MM.1S (cell line): ENCODE data around the gene TCF25.
"Not testable (repeated sequence)": the region's sequence is repeated elsewhere in the genome, so short reads cannot be mapped to it uniquely, and the experiment has no call there.

ENCODE experiments used
- DNase-seq: peaks from one replicate; pipeline ENCODE4 v3.0.0-alpha.2; 2015
- H2AFZ ChIP-seq: fragments of 300-600 bp; sonication (generic); 2 replicates; pipeline ENCODE4 v1.6.0; 2016; ENCODE audit warnings: antibody characterized with exemption, low read length
- H3F3A ChIP-seq: fragments of 300-600 bp; sonication (generic); 2 replicates; pipeline ENCODE4 v1.6.1; 2016; ENCODE audit warnings: mild to moderate bottlenecking, antibody characterized with exemption, low read length, moderate library complexity, mixed read lengths; ENCODE audit not compliant: insufficient read depth
- H3K27ac ChIP-seq: fragments of 300-600 bp; sonication (generic); 2 replicates; pipeline ENCODE4 v1.5.1; 2016; ENCODE audit warnings: mild to moderate bottlenecking, low read length
- H3K27me3 ChIP-seq: fragments of 300-600 bp; sonication (generic); replicated peaks from 2 replicates; pipeline ENCODE4 v1.6.0; 2016; ENCODE audit warnings: low read length; ENCODE audit not compliant: insufficient read depth
- H3K36me3 ChIP-seq: fragments of 300-600 bp; sonication (generic); replicated peaks from 2 replicates; pipeline ENCODE4 v1.6.1; 2016; ENCODE audit warnings: mild to moderate bottlenecking, low read length, mixed read lengths; ENCODE audit not compliant: insufficient read depth
- H3K4me1 ChIP-seq: fragments of 300-600 bp; sonication (generic); 2 replicates; pipeline ENCODE4 v1.6.1; 2016; ENCODE audit warnings: low read length, mixed read lengths
- H3K4me2 ChIP-seq: fragments of 300-600 bp; sonication (generic); 2 replicates; pipeline ENCODE4 v1.6.0; 2016; ENCODE audit warnings: low read depth, low read length
- H3K4me3 ChIP-seq: fragments of 300-600 bp; sonication (generic); 2 replicates; pipeline ENCODE4 v1.5.1; 2016; ENCODE audit warnings: low read length, mixed read lengths
- H3K79me2 ChIP-seq: fragments of 300-600 bp; sonication (generic); 2 replicates; pipeline ENCODE4 v1.6.1; 2016; ENCODE audit warnings: mixed run types, low read length, mixed read lengths
- H3K9ac ChIP-seq: fragments of 300-600 bp; sonication (generic); 2 replicates; pipeline ENCODE4 v1.6.1; 2016; ENCODE audit warnings: low read length, mixed read lengths
- H3K9me2 ChIP-seq: fragments of 300-600 bp; sonication (generic); replicated peaks from 2 replicates; pipeline ENCODE4 v1.6.1; 2016; ENCODE audit warnings: mild to moderate bottlenecking, low read length, mixed read lengths; ENCODE audit not compliant: insufficient read depth
- H3K9me3 ChIP-seq: fragments of 300-600 bp; sonication (generic); replicated peaks from 2 replicates; pipeline ENCODE4 v1.6.1; 2016; ENCODE audit warnings: mild to moderate bottlenecking, low read length, mixed read lengths; ENCODE audit not compliant: insufficient read depth
- H4K20me1 ChIP-seq: fragments of 300-600 bp; sonication (generic); 2 replicates; pipeline ENCODE4 v1.6.1; 2016; ENCODE audit warnings: mild to moderate bottlenecking, low read length, moderate library complexity, mixed read lengths; ENCODE audit not compliant: insufficient read depth
- EZH2 ChIP-seq: fragments of 300-600 bp; sonication (generic); optimal IDR thresholded peaks from 2 replicates; pipeline ENCODE3; 2017; ENCODE audit warnings: low read depth, mild to moderate bottlenecking, antibody characterized with exemption, low read length, mixed read lengths
- EZH2phosphoT487 ChIP-seq: fragments of 300-600 bp; sonication (generic); IDR thresholded peaks from 2 replicates; pipeline ENCODE4 v1.6.1; 2018; ENCODE audit warnings: antibody characterized with exemption, low read length
- TF ChIP-seq, protein P1 (sequence below): fragments of 300-600 bp; sonication (generic); IDR thresholded peaks from 2 replicates; pipeline ENCODE4 v1.5.1; 2016; ENCODE audit warnings: antibody characterized with exemption, low read length, mixed read lengths

Gene TCF25

DNA sequence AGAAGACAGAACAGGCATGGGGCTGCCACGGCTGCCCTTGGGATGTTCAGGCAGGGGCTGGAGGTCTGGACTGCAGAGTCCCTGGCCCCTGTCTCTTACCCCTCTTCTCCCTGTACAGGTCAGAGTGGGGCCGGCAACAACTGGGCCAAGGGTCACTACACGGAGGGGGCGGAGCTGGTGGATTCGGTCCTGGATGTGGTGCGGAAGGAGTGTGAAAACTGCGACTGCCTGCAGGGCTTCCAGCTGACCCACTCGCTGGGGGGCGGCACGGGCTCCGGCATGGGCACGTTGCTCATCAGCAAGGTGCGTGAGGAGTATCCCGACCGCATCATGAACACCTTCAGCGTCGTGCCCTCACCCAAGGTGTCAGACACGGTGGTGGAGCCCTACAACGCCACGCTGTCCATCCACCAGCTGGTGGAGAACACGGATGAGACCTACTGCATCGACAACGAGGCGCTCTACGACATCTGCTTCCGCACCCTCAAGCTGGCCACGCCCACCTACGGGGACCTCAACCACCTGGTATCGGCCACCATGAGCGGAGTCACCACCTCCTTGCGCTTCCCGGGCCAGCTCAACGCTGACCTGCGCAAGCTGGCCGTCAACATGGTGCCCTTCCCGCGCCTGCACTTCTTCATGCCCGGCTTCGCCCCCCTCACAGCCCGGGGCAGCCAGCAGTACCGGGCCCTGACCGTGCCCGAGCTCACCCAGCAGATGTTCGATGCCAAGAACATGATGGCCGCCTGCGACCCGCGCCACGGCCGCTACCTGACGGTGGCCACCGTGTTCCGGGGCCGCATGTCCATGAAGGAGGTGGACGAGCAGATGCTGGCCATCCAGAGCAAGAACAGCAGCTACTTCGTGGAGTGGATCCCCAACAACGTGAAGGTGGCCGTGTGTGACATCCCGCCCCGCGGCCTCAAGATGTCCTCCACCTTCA is 61.5 kb downstream of the TCF25 start:
- H3K79me2 ChIP-seq = no peaks in the 10 kb centered on the region
- H3K27ac ChIP-seq = no peak overlapping the region
- H4K20me1 ChIP-seq = no peaks in the 10 kb centered on the region
- no peaks in the 10 kb centered on the region for H3K4me1 ChIP-seq
- no peaks in the 10 kb centered on the region for H3K9me3 ChIP-seq
- no peaks in the 10 kb centered on the region for H3K9me2 ChIP-seq
- H3K4me2 ChIP-seq = no peak overlapping the region
- no peaks in the 10 kb centered on the region for H3K36me3 ChIP-seq
- H3K4me3 ChIP-seq = no peak overlapping the region
- H2AFZ ChIP-seq = no peak overlapping the region
- H3K27me3 ChIP-seq = peaks cover 27% of the 10 kb centered on the region
- no peaks in the 10 kb centered on the region for H3F3A ChIP-seq
- no peak for DNase-seq
- TF ChIP-seq, protein P1, sequence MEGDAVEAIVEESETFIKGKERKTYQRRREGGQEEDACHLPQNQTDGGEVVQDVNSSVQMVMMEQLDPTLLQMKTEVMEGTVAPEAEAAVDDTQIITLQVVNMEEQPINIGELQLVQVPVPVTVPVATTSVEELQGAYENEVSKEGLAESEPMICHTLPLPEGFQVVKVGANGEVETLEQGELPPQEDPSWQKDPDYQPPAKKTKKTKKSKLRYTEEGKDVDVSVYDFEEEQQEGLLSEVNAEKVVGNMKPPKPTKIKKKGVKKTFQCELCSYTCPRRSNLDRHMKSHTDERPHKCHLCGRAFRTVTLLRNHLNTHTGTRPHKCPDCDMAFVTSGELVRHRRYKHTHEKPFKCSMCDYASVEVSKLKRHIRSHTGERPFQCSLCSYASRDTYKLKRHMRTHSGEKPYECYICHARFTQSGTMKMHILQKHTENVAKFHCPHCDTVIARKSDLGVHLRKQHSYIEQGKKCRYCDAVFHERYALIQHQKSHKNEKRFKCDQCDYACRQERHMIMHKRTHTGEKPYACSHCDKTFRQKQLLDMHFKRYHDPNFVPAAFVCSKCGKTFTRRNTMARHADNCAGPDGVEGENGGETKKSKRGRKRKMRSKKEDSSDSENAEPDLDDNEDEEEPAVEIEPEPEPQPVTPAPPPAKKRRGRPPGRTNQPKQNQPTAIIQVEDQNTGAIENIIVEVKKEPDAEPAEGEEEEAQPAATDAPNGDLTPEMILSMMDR = no peak
- TF ChIP-seq EZH2 = no peak
- TF ChIP-seq EZH2phosphoT487 = no peak
- H3K9ac ChIP-seq = no peak overlapping the region

DNA sequence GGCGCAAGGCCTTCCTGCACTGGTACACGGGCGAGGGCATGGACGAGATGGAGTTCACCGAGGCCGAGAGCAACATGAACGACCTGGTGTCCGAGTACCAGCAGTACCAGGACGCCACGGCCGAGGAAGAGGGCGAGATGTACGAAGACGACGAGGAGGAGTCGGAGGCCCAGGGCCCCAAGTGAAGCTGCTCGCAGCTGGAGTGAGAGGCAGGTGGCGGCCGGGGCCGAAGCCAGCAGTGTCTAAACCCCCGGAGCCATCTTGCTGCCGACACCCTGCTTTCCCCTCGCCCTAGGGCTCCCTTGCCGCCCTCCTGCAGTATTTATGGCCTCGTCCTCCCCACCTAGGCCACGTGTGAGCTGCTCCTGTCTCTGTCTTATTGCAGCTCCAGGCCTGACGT is 62.2 kb downstream of the TCF25 start:
- peaks cover 27% of the 10 kb centered on the region for H3K27me3 ChIP-seq
- not testable (repeated sequence) for H3K9me3 ChIP-seq, H3K36me3 ChIP-seq, H3K4me1 ChIP-seq, H3K79me2 ChIP-seq, H3K4me2 ChIP-seq, H2AFZ ChIP-seq, H3K4me3 ChIP-seq, DNase-seq, H3K27ac ChIP-seq, H3K9ac ChIP-seq, H3F3A ChIP-seq, H3K9me2 ChIP-seq, H4K20me1 ChIP-seq

DNA sequence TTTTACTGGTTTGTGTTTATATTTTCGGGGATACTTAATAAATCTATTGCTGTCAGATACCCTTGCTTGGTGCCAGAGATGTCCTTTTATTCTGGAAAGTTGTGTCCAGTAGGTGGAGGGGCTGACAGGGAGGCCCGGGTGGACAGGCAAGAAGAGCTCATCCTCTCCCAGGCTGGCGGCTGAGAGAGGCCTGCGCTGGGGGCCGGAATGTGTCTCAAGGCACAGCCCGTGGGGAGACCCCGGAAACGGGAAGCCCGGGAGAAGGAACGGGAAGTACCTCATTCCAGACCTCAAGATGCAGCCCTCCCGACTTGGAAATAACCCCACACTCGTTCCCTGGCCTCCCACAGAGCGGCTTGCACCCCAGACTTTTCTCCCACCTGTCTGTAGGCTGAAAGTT is 62.6 kb downstream of the TCF25 start:
- Histone ChIP-seq H3K27ac (no peak overlapping the region), H3K27me3 (peaks cover 27% of the 10 kb centered on the region), H4K20me1 (no peaks in the 10 kb centered on the region), H3K9ac (no peak overlapping the region), H2AFZ (no peak overlapping the region), H3K9me2 (no peaks in the 10 kb centered on the region), H3K9me3 (no peaks in the 10 kb centered on the region), H3K36me3 (no peaks in the 10 kb centered on the region), H3K4me2 (no peak overlapping the region), H3K79me2 (no peaks in the 10 kb centered on the region), H3F3A (no peaks in the 10 kb centered on the region), H3K4me3 (no peak overlapping the region), H3K4me1 (no peaks in the 10 kb centered on the region)
- TF ChIP-seq EZH2phosphoT487 (no peak), EZH2 (no peak)
- TF ChIP-seq, protein P1 = no peak
- no peak for DNase-seq

DNA sequence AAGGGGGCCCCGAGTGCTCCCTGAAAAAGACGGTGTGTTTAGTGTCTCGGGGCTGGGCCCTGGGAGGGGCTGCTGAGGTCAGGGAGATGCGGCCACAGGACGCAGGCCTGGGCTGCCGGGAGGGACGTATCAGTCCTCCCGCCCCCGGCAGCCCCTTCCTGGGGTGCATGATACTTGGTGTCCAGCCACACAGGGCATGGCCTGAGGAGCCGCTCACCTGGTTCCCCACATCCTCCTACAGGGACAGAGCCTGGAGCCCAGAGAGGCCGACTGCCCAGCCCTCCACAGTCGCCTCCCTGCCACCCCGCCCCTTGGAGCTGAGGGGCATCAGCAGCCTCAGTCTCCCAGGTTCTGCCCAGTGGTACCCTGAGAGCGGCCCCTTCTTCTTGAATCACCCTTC is 63.1 kb downstream of the TCF25 start:
- no peaks in the 10 kb centered on the region for H3K36me3 ChIP-seq
- H3K9ac ChIP-seq = no peak overlapping the region
- no peaks in the 10 kb centered on the region for H3K4me1 ChIP-seq
- no peaks in the 10 kb centered on the region for H3K9me2 ChIP-seq
- no peak for TF ChIP-seq EZH2phosphoT487
- TF ChIP-seq, protein P1 = no peak
- no peak for TF ChIP-seq EZH2
- H3K79me2 ChIP-seq = no peaks in the 10 kb centered on the region
- H3K4me3 ChIP-seq = no peak overlapping the region
- no peaks in the 10 kb centered on the region for H4K20me1 ChIP-seq
- DNase-seq = no peak
- no peak overlapping the region for H3K27ac ChIP-seq
- no peak overlapping the region for H2AFZ ChIP-seq
- H3K9me3 ChIP-seq = no peaks in the 10 kb centered on the region
- H3K27me3 ChIP-seq = peaks cover 27% of the 10 kb centered on the region
- H3F3A ChIP-seq = no peaks in the 10 kb centered on the region
- H3K4me2 ChIP-seq = no peak overlapping the region
